Esophagus muscularis mucosa (tissue), 4 donors: ENCODE measurements around the gene DLL1. TPM values are rescaled to one million over a fixed set of nuclear protein-coding genes. Genes with fewer than 3 reads are reported as not detected.

Experiments used
- DNase-seq: peaks from one replicate; pipeline ENCODE4 v3.0.0-alpha.2; 2017; ENCODE audit errors: extremely low spot score
- H3K27ac ChIP-seq, 4 donors: fragments of 200-600 bp; sonication (generic); replicated peaks in 1 of 4; 1 replicate in 3 of 4; 2 replicates in 1 of 4; pipeline ENCODE4 v1.5.1; 2016 to 2019; ENCODE audit warnings: mild to moderate bottlenecking in 1 of 4
- H3K27me3 ChIP-seq, 4 donors: fragments of 200-600 bp; sonication (generic); one replicate each; pipeline versions ENCODE4 v1.5.1 to v1.6.0; 2016 to 2019
- H3K36me3 ChIP-seq, 4 donors: fragments of 200-600 bp; sonication (generic); one replicate each; pipeline ENCODE4 v1.5.1; 2016 to 2019
- H3K4me1 ChIP-seq, 4 donors: fragments of 200-600 bp; sonication (generic); one replicate each; pipeline ENCODE4 v1.5.1; 2016 to 2019
- H3K4me3 ChIP-seq, 4 donors: fragments of 200-600 bp; sonication (generic); 1 replicate in 2 of 4; 2 replicates in 2 of 4; pipeline ENCODE4 v1.5.1; 2016 to 2019; ENCODE audit warnings: mild to moderate bottlenecking in 4 of 4, moderate library complexity in 1 of 4
- H3K9me3 ChIP-seq, 4 donors: fragments of 200-600 bp; sonication (generic); 1 replicate in 3 of 4; 2 replicates in 1 of 4; pipeline ENCODE4 v1.5.1; 2016 to 2019
- EP300 ChIP-seq: sonication (generic); formaldehyde crosslinking; IDR thresholded peaks from one replicate; pipeline ENCODE4 v1.6.1; 2017; ENCODE audit warnings: antibody characterized with exemption
- POLR2A ChIP-seq: fragments of 450-650 bp; IDR thresholded peaks from one replicate; pipeline ENCODE4 v1.6.1; 2017; ENCODE audit warnings: antibody characterized with exemption, moderate library complexity, mild to moderate bottlenecking, low read depth
- POLR2AphosphoS5 ChIP-seq, 2 donors: sonication (generic); formaldehyde crosslinking; IDR thresholded peaks; one replicate each; pipeline ENCODE4 v1.6.1; 2017; ENCODE audit warnings: antibody characterized with exemption in 2 of 2
- WGBS: methylation state at CpG from one replicate; pipeline ENCODE4 v1.1.5; 2018; 5-methylcytosine and 5-hydroxymethylcytosine counted together
- intact Hi-C: fragments of 100-400 bp; cut with DNase I; formaldehyde crosslinking; loops from one replicate; pipeline ENCODE4 v1.15.1; 2023
- total RNA-seq, 4 donors: library from RNA; depleted of rRNA; stranded (reverse); fragments of >200 nt; gene quantifications; one replicate each; pipeline versions ENCODE4 v1.1.0 to v1.2.1, GENCODE V29; 2016
- TF ChIP-seq, protein P1 (sequence below), 3 experiments: fragments of 200-600 bp in 2 of 3; fragments of 450-650 bp in 1 of 3; sonication (generic) in 2 of 3; IDR thresholded peaks; one replicate each; pipeline ENCODE4 v1.5.1; 2017 to 2019; ENCODE audit warnings: antibody characterized with exemption in 3 of 3, mild to moderate bottlenecking in 2 of 3, moderate library complexity in 1 of 3

The DLL1 gene
- total RNA-seq, 4 donors from 2014 or later: 3.7 to 8.8 (median 6.6) TPM

DNA sequence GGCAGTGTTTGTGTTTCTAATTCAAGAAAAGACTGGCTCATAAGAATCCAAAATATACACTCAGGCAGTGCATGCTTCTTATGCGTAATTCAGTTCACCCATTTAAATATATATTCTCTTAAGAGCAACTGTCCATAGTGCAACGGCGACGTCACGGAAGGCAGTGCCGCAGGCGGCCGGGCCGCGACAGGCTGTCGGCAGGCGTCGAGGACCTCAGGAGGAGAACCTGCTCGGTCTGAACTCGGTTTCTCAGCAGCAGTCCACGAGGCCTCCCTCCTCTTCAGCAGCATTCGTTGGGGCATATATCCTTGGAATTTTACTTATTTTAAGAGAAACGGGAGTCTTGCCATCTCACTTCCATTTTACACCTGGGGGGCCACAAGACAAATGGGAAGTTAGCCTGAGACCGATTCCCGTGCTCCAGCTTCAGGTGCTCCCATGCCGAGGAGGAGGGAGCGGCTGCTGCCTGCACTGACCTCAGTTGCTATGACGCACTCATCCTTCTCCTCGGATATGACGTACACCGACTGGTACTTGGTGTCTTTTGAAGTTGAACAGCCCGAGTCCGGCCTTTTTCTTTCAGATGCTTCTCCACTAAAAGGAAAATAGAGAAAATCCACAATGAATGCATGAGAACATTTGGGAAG lies 8.2 kb downstream of the DLL1 start:
- no peak for DNase-seq

GRCh38 chr6:170281331-170282292 lies 9.3 kb downstream of the DLL1 start:
- Histone ChIP-seq H3K36me3 (peaks cover 0 to 40% (median 24%) of the 10 kb centered on the region in 4 donors), H3K4me3 (no peak overlapping the region), H3K9me3 (no peaks in the 10 kb centered on the region), H3K27me3 (peaks cover 0 to 6% (median under 1%) of the 10 kb centered on the region in 4 donors), H3K27ac (no peak overlapping the region), H3K4me1 (peaks cover 10 to 30% (median 18%) of the 10 kb centered on the region in 4 donors)
- no peak for DNase-seq
- intact Hi-C loops: no loop called here
- TF ChIP-seq, protein P1, sequence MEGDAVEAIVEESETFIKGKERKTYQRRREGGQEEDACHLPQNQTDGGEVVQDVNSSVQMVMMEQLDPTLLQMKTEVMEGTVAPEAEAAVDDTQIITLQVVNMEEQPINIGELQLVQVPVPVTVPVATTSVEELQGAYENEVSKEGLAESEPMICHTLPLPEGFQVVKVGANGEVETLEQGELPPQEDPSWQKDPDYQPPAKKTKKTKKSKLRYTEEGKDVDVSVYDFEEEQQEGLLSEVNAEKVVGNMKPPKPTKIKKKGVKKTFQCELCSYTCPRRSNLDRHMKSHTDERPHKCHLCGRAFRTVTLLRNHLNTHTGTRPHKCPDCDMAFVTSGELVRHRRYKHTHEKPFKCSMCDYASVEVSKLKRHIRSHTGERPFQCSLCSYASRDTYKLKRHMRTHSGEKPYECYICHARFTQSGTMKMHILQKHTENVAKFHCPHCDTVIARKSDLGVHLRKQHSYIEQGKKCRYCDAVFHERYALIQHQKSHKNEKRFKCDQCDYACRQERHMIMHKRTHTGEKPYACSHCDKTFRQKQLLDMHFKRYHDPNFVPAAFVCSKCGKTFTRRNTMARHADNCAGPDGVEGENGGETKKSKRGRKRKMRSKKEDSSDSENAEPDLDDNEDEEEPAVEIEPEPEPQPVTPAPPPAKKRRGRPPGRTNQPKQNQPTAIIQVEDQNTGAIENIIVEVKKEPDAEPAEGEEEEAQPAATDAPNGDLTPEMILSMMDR (IDR thresholded peaks at IDR 0.05): no peak
- TF ChIP-seq POLR2A: no peak
- TF ChIP-seq EP300: no peak
- TF ChIP-seq POLR2AphosphoS5 (IDR thresholded peaks at IDR 0.05): no peak
- 84% methylated on average over 46 of the region's 48 CpGs for WGBS

More for the DNA sequence above, 8.2 kb downstream of the DLL1 start:
- Histone ChIP-seq H3K4me3 (no peak overlapping the region), H3K4me1 (peaks cover 14 to 33% (median 22%) of the 10 kb centered on the region in 4 donors), H3K27me3 (peaks cover 0 to 16% (median 3%) of the 10 kb centered on the region in 4 donors), H3K27ac (no peak overlapping the region), H3K9me3 (no peaks in the 10 kb centered on the region), H3K36me3 (peaks cover 0 to 40% (median 24%) of the 10 kb centered on the region in 4 donors)
- no peak for TF ChIP-seq POLR2A
- no peak for TF ChIP-seq EP300
- intact Hi-C loops: no loop called here
- WGBS: 90% methylated on average over 20 of the region's 28 CpGs

DNA sequence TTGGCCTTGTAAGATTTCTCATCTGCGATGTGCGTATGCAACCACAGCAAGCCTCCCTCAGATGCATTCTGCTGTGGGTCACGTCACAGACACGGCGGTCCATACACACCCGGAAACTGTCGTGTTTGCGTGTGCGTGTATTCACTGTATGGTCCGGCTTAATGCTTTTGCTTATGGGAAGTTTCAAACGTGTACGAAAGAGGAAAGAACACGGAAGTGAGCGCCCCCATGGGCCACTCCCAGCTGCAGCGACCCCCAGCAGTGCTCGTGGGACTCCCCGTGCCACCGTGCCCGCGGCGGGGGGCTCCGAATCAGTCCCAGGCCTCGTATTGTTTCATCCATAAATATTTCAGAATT lies 10.2 kb downstream of the DLL1 start:
- H3K27ac ChIP-seq: peak overlapping the region in 3 of 4 donors; percentile 13 to 51 (median 37)
- H3K4me3 ChIP-seq: peak overlapping the region; percentile 32 to 50 (median 44)

DNA sequence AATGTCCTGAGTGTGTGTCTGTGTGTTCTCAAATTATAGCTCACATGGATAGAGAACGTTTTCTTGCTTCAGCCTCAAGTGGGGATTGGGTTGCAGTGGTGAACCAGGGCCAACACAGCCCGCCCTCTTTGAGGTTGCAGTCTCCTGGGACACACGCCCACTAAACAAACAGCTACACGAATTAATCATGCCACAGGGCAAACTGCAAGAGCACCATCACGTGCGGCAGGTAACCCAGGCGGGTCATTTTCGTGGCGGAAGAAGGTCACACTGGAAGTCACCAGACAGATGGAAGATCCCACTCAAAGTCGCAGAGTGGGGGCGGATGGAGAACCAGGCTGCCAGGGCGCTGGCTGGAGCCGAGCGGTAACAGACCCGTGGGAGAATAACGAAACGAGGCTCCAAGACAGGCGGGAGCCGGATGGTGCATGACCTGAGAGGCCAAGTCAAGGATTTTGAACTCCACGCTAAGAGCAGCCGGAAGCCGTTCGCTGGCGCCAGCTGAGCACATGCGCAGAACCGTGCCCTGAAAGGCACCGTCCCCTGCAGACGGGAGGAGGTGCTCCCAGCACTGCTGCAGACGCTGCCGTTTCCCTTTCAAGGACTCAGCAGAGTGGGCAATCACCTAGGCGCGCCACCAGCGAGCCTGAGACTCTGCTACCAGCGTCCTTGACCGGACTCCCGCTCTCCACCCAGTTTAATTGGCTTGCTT lies 10.7 kb downstream of the DLL1 start:
- Histone ChIP-seq H3K36me3 (peaks cover 0 to 33% (median 21%) of the 10 kb centered on the region in 4 donors), H3K27ac (peak overlapping the region; percentile 13 to 51 (median 36)), H3K9me3 (no peaks in the 10 kb centered on the region), H3K4me3 (peak overlapping the region; percentile 32 to 50 (median 44)), H3K27me3 (peaks cover 0 to under 1% (median 0%) of the 10 kb centered on the region in 4 donors), H3K4me1 (peaks cover 18 to 28% (median 27%) of the 10 kb centered on the region in 4 donors)
- TF ChIP-seq POLR2A (no peak), POLR2AphosphoS5 (IDR thresholded peaks at IDR 0.05) (peak in 1 of 2 donors; percentile 66), EP300 (no peak)
- TF ChIP-seq, protein P1 (IDR thresholded peaks at IDR 0.05): no peak
- intact Hi-C loops: no loop called here
- no peak for DNase-seq
- WGBS: 66% methylated on average over 36 of the region's 36 CpGs

More for the DNA sequence above, 10.2 kb downstream of the DLL1 start:
- H3K27me3 ChIP-seq: no peaks in the 10 kb centered on the region
- 68% methylated on average over 23 of the region's 23 CpGs for WGBS
- no peaks in the 10 kb centered on the region for H3K9me3 ChIP-seq
- H3K4me1 ChIP-seq: peaks cover 15 to 27% (median 24%) of the 10 kb centered on the region in 4 donors
- peaks cover 0 to 38% (median 24%) of the 10 kb centered on the region in 4 donors for H3K36me3 ChIP-seq
- intact Hi-C loops: no loop called here
- no peak for DNase-seq
- TF ChIP-seq POLR2AphosphoS5 (IDR thresholded peaks at IDR 0.05) (no peak), EP300 (no peak), POLR2A (no peak)
- TF ChIP-seq, protein P1 (IDR thresholded peaks at IDR 0.05): no peak
